ENCODE measurements around the gene GAPDH. TPM values are rescaled to one million over a fixed set of nuclear protein-coding genes. Genes with fewer than 3 reads are reported as not detected.
A peak's percentile ranks its signal among the peaks of the same experiment; 100 is the strongest.

GAPDH gene
- total and polyA plus RNA-seq, 10 of the 15 experiments (the other 5 are each of a cell fraction or from before 2014, with no cell fraction given): 5,606 to 14,240 (median 9,400) TPM

DNA sequence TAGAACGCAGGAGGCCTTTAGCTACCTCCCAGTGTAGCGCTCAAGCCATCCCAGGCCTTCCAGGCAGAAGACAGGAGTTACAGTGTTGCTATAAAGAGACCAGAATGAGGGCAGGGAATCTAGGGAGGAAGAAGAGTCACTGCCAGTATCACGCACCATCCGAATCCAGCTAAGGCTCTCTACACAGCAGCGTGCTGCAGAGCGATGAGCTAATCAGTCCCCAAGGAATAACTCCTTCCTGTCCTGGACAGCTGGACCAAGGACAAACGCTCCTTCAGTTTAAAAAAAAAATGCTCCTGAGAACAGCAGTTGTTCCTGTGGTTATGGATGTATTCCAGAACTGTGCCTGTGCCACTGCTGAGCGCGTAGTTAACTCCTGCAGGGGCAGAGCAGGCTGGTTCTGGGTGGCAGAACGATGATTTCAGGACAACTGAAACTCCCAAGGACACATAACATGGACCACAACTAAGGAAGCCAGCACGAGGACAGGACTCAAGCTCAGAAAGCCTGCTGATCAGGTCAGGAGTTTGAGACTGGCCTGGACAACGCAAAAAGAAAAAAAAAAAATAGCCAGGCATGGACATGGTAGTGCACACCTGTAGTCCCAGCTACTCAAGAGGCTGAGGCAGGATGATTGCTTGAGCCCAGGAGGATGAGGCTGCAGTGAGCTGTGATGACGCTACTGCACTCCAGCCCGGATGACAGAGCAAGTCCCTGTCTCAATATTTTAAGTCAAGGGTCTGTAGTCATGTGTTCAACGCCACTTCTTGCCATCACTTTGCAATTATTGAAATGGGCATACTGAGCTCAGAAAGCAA, 18.9 kb downstream of the GAPDH start:
- Histone ChIP-seq H3K9ac (ENCODE audit: control insufficient read depth, insufficient read depth, low read length) (peak overlapping the region; percentile 25), H3K9me3 (replicated peaks; ENCODE audit: control insufficient read depth, insufficient read depth, low read length) (no peaks in the 10 kb centered on the region), H3K4me3 (peak overlapping the region; percentile 51), H3K4me1 (ENCODE audit: control insufficient read depth, insufficient read depth, low read length) (peaks cover 10% of the 10 kb centered on the region), H3K27ac (ENCODE audit: control insufficient read depth, insufficient read depth) (no peak overlapping the region), H3K27me3 (replicated peaks in 1 of 2; ENCODE audit: control insufficient read depth in 2 of 2, insufficient read depth in 2 of 2, low read length in 1 of 2) (no peaks in the 10 kb centered on the region), H3K36me3 (ENCODE audit: control insufficient read depth in 2 of 2, insufficient read depth in 2 of 2, low read length in 1 of 2) (peaks cover 18 to 23% of the 10 kb centered on the region in 2 experiments), H2AFZ (ENCODE audit: control insufficient read depth, low read depth, low read length) (no peak overlapping the region), H3K79me2 (ENCODE audit: control insufficient read depth, insufficient read depth, low read length) (peaks cover 47% of the 10 kb centered on the region), H3K4me2 (ENCODE audit: control insufficient read depth, insufficient read depth) (peak overlapping the region; percentile 82), H4K20me1 (ENCODE audit: control insufficient read depth, insufficient read depth) (no peaks in the 10 kb centered on the region)
- in situ Hi-C loops (cut with MboI): no loop called here
- no TSS peak for BruUV-seq (replicated peaks)
- FAIRE-seq: no peak
- CTCF ChIA-PET: interaction anchor here (0.6 to 7.4 kb wide), 21 partner anchors 10 to 286 kb away, joined by 3 to 69 read pairs (median 6); partner anchors contain the start of genes MRPL51, NOP2 and PTMS
- 84% methylated on average over 15 of the region's 15 CpGs for WGBS (ENCODE audit: insufficient coverage, insufficient replicate concordance, low lambda C conversion rate, missing lambda C conversion rate)
- ATAC-seq: no peak
- SMC1A ChIA-PET (ENCODE audit: uncharacterized antibody, unreplicated experiment): interaction anchor here (0.6 to 4.3 kb wide), 15 partner anchors 10 to 144 kb away, joined by 3 to 24 read pairs (median 4); partner anchors contain the start of gene NOP2
- POLR2A ChIA-PET: interaction anchor here (0.6 to 3.4 kb wide), 6 partner anchors 10 to 79 kb away, joined by 3 to 32 read pairs (median 5); partner anchors contain the start of gene GAPDH
- RAD21 ChIA-PET (ENCODE audit: unreplicated experiment): interaction anchor here (0.8 to 2.9 kb wide), 10 partner anchors 13 to 274 kb away, joined by 3 to 18 read pairs (median 4); partner anchors contain the start of genes GAPDH, TAPBPL and VAMP1
- no peak for DNase-seq (ENCODE audit: low read depth, low spot score)
- no peak for TF ChIP-seq BRCA1 (IDR thresholded peaks at IDR 0.05; ENCODE audit: low read depth, low read length)
- TF ChIP-seq RAD51 (IDR thresholded peaks at IDR 0.05): no peak
- TF ChIP-seq RUNX3 (IDR thresholded peaks at IDR 0.05; ENCODE audit: low read length): no peak
- TF ChIP-seq SIN3A (IDR thresholded peaks at IDR 0.05; ENCODE audit: low read depth, low read length): no peak
- no peak for TF ChIP-seq HCFC1 (IDR thresholded peaks at IDR 0.05; ENCODE audit: low read length)
- no peak for TF ChIP-seq SMARCA5 (IDR thresholded peaks at IDR 0.05)
- TF ChIP-seq NR2C2 (IDR thresholded peaks at IDR 0.05; ENCODE audit: borderline replicate concordance, control insufficient read depth, insufficient read length, low read depth): no peak
- no peak for TF ChIP-seq YY1 (IDR thresholded peaks at IDR 0.05; ENCODE audit: low read depth, low read length)
- TF ChIP-seq, protein P1, sequence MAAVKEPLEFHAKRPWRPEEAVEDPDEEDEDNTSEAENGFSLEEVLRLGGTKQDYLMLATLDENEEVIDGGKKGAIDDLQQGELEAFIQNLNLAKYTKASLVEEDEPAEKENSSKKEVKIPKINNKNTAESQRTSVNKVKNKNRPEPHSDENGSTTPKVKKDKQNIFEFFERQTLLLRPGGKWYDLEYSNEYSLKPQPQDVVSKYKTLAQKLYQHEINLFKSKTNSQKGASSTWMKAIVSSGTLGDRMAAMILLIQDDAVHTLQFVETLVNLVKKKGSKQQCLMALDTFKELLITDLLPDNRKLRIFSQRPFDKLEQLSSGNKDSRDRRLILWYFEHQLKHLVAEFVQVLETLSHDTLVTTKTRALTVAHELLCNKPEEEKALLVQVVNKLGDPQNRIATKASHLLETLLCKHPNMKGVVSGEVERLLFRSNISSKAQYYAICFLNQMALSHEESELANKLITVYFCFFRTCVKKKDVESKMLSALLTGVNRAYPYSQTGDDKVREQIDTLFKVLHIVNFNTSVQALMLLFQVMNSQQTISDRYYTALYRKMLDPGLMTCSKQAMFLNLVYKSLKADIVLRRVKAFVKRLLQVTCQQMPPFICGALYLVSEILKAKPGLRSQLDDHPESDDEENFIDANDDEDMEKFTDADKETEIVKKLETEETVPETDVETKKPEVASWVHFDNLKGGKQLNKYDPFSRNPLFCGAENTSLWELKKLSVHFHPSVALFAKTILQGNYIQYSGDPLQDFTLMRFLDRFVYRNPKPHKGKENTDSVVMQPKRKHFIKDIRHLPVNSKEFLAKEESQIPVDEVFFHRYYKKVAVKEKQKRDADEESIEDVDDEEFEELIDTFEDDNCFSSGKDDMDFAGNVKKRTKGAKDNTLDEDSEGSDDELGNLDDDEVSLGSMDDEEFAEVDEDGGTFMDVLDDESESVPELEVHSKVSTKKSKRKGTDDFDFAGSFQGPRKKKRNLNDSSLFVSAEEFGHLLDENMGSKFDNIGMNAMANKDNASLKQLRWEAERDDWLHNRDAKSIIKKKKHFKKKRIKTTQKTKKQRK (IDR thresholded peaks at IDR 0.05; ENCODE audit: low read depth, low read length): no peak
- intact Hi-C loops (cut with micrococcal nuclease; ENCODE audit: unreplicated experiment): loop anchor here (5.0 kb wide), 1 partner anchor 224 kb away; no protein-coding TSS in a partner anchor
